HG03060 (cell line): Measurements from ENCODE around the gene SLC35F1.

Experiments
- ATAC-seq: cut with Tn5 transposase; IDR thresholded peaks from one replicate; pipeline ENCODE4 v1.9.1; 2021; ENCODE audit warnings: low read depth, moderate number of reproducible peaks; ENCODE audit not compliant: unreplicated experiment

Gene SLC35F1

DNA sequence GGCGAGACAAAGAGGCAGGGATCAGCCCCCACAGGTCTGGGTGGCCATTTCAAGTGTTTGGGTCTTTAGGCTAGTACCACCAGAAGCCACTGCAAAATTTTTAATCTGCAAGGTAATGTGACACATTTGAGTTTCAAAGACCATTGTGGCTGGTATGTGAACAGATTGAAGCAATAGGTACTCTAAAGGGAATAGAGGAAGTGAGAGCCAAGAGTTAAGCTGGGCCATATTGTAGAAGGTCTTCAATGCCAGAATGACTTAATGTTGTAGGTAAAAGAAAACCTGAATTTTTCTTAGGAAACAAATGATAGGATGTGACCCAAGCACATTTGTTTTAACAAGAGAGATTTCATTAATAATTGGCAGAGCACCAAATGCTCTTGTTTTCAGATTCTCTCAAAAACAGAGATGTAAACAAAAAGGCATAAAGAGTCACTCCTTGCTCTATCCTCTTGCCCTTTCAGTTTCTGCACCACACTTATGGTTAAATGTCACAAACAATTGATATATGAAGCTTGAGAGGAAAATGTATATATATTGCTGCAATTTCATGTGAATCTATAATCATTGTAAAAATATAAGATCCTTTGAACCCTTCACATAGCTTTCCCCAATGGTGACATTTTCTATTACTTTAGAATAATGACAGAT, 333.9 kb downstream of the SLC35F1 start:
- ATAC-seq: peak; percentile 78

- ATAC-seq: no peak
Measured at GRCh38 chr6:118246406-118246805, 339.3 kb downstream of the SLC35F1 start.

DNA sequence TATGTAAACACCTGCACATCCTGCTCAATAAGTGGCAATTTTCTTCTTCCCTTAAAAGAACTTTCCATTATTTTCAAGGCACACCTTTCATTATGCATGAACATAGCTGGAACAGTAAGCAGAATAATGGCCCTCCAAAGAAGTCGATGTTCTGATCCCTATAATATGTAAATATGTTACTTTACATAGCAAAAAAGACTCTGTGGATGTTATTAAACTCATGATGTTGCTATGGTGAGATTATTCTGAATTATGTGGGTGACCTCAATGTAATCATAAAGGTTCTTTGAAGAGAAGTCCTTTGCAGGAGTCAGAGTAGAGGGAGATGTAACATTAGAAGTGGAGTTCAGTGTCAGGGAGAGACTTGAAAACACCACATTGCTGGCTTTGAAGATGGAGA, 341.1 kb downstream of the SLC35F1 start:
- no peak for ATAC-seq

DNA sequence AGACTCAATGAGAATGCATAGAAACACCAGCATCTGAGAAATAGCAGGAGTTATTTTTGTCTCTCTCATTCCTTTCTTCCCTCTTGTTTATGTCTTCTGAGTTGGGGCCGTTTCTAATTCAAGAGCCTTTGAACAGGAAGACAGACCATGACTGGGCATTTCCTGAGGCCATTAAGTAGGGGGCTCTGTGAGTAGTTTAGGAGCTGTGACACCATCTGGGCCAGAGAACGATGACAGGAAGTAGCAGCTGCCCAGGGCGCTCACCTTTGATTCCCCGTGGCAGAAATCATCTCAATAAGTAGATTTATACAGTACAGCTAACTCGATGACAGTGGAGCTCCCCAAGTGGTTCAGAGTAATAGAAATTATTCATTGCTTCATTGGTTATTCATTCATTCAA, 342.6 kb downstream of the SLC35F1 start:
- ATAC-seq: no peak

- no peak for ATAC-seq
Measured at GRCh38 chr6:118252474-118252873, 345.4 kb downstream of the SLC35F1 start.

- ATAC-seq: no peak
Measured at GRCh38 chr6:118253741-118254140, 346.7 kb downstream of the SLC35F1 start.

DNA sequence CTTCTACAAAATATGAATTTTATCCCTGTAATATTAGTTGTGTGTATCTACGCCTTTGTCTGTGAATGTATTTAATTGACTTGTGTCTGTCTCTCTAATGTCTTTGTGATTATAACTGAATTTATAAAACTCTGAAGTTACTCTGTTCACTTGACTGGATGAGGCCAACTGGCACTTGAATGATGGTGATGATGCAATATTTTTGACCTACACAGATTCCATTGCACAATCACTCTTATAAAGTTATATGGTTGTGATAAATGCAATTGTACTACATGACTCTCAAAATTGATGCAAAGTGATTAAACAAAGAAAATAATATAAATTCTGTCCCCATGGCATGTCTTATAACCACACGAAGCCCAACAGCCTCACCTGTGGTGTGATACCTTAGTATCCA, 353.8 kb downstream of the SLC35F1 start:
- no peak for ATAC-seq

GRCh38 chr6:118263921-118264486, 356.9 kb downstream of the SLC35F1 start:
- no peak for ATAC-seq

GRCh38 chr6:118269659-118270058, 362.6 kb downstream of the SLC35F1 start:
- no peak for ATAC-seq

- no peak for ATAC-seq
Measured at GRCh38 chr6:118277631-118278030, 370.6 kb downstream of the SLC35F1 start.

DNA sequence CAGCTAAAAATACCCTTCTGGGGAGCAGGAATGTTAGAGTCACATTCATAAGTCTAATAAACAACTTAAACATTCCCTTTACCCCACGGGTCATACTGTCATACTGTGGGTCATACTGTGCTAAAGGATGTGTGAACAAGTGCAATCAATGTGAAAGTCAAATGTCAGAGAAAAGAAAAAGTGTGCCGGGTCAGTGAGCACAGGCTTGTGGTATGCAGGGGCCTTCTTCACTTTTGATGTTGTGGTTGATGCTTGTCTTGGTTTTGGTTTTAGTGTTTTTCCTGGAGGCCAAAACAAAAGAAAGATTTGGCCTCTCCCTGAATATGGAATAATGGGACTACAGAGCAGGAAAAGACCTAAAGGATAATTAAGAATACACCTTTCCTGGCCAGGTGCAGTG, 373.1 kb downstream of the SLC35F1 start:
- ATAC-seq: peak; percentile 99

DNA sequence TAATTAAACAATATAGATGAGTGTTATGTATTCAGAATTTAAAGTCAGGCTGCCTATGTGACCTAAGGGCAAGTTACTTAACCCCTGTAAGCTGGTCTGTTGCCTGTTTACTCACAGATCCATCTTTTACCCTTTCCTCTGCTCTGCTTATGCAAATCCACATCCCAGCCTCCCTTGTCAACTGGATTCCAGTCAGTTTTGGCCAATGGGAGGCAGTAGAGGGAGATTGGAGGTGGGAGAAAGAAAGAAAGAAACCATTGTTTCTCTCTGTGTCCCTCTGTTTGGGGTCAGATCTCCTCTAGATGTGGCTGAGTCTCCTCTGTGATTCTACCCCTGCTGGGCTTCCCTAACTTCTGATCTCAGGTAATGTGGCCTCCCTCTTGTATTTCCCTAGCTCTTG, 374.2 kb downstream of the SLC35F1 start:
- ATAC-seq: no peak

GRCh38 chr6:118283766-118284165, 376.7 kb downstream of the SLC35F1 start:
- no peak for ATAC-seq

GRCh38 chr6:118284736-118285360, 377.8 kb downstream of the SLC35F1 start:
- ATAC-seq: no peak

DNA sequence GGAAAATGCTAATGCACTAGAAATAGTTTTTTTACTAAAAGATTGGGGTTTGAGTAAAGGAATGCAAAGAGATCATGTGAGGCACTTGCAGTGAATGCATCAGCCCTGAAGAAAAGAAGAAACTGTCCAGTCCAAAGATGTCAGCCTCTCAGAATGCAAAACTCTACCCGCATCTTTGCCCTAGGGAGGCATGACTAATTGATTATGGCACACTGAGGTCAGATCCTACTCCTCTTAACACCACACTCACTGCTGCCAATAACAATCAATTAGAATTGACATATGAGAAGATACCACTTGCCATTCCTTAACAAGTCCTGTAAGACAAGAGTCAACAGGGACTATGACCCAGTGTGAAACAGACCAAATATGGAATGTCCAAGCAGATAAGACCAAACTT, 378.7 kb downstream of the SLC35F1 start:
- no peak for ATAC-seq

GRCh38 chr6:118288355-118289124, 381.5 kb downstream of the SLC35F1 start:
- no peak for ATAC-seq

DNA sequence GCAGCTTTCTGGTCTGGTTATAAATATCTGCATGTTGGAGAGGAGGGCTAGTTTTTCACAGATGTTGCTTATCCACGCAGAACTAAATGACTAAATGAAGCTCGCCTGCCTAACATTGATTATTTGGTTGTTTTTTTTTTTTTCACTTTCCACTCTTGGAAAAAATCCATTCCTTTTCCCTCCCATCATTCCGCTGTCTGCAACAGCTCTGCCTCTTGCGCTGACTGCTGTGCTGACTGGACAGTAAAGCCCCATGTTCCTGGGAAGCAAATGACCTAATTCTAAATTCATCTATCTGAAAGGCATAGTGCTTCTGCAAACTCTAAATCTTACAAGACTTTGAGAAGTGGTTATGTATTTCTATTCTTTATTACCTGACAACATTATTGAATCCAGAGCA, 385.5 kb downstream of the SLC35F1 start:
- ATAC-seq: no peak

GRCh38 chr6:118294906-118295305, 387.8 kb downstream of the SLC35F1 start:
- ATAC-seq: no peak

DNA sequence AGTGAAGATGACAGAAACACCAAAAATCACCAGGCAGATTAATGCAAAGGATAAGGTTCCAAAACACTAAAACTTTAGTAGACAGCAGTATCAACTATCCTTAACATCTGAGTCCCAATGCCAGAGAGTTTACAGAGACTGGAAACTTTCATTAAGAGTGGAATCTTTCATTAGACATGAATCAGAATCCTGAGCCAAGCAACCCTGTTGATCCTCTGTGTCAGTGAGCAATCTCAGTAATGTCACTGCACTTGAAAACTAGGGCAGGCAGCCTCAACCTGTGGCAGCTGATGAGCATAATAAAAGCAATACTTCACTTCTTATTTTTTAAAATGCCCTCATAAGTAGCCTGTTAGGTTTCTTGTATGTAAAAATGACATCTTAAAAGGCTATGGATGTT, 388.3 kb downstream of the SLC35F1 start:
- ATAC-seq: no peak

- no peak for ATAC-seq
Measured at GRCh38 chr6:118296129-118296901, 389.3 kb downstream of the SLC35F1 start.

- no peak for ATAC-seq
Measured at GRCh38 chr6:118297821-118298220, 390.8 kb downstream of the SLC35F1 start.
